Measurements from ENCODE around the gene KCNAB3.

Gene KCNAB3

GRCh38 chr17:7894866-7895265, 34.8 kb downstream of the KCNAB3 start:
- no peak for DNase-seq

GRCh38 chr17:7894226-7894625, 35.4 kb downstream of the KCNAB3 start:
- DNase-seq = no peak

GRCh38 chr17:7893187-7893880, 36.3 kb downstream of the KCNAB3 start:
- DNase-seq = no peak

- DNase-seq = peak; percentile 61
These were observed 40.3 kb downstream of the KCNAB3 start for GRCh38 chr17:7889166-7889955.

GRCh38 chr17:7888184-7888920, 41.3 kb downstream of the KCNAB3 start, which contains the start of gene CHD3:
Gene CHD3 (plus strand): TSS chr17:7888789. CDS start chr17:7889001, 212 bp downstream.
- no peak for DNase-seq

- DNase-seq = peak; percentile 97
These were observed 42.0 kb downstream of the KCNAB3 start for GRCh38 chr17:7887482-7888183.

- no peak for DNase-seq
These were observed 42.6 kb downstream of the KCNAB3 start for GRCh38 chr17:7887038-7887481.

GRCh38 chr17:7886227-7887037, 43.2 kb downstream of the KCNAB3 start:
- no peak for DNase-seq

- DNase-seq = no peak
These were observed 44.1 kb downstream of the KCNAB3 start for GRCh38 chr17:7885367-7886226.

- DNase-seq = no peak
These were observed 44.9 kb downstream of the KCNAB3 start for GRCh38 chr17:7884581-7885366.

- no peak for DNase-seq
These were observed 45.8 kb downstream of the KCNAB3 start for GRCh38 chr17:7883781-7884386.

- DNase-seq = no peak
These were observed 47.0 kb downstream of the KCNAB3 start for GRCh38 chr17:7882629-7883028.

GRCh38 chr17:7882068-7882467, 47.6 kb downstream of the KCNAB3 start:
- no peak for DNase-seq

- DNase-seq = no peak
These were observed 48.2 kb downstream of the KCNAB3 start for GRCh38 chr17:7881276-7882054.

GRCh38 chr17:7880076-7880868, 49.4 kb downstream of the KCNAB3 start:
- DNase-seq = no peak

GRCh38 chr17:7878234-7878633, 51.4 kb downstream of the KCNAB3 start:
- no peak for DNase-seq

- no peak for DNase-seq
These were observed 53.8 kb downstream of the KCNAB3 start for GRCh38 chr17:7875804-7876370.

GRCh38 chr17:7873051-7873450, 56.6 kb downstream of the KCNAB3 start:
- DNase-seq = no peak
